GM10248 (cell line): Measurements from ENCODE around the gene SCTR.

ENCODE experiments used
- CTCF ChIA-PET: fragments of 300-600 bp; sonication (Branson Sonifier 250); formaldehyde crosslinking; extraction: SDS; loops from one replicate; lab custom pipeline; 2021; ENCODE audit warnings: antibody characterized with exemption; lab: Yijun Ruan, JAX
- POLR2A ChIA-PET: fragments of 350-650 bp; sonication (Branson Sonifier 250); formaldehyde crosslinking; extraction: SDS; loops from one replicate; lab custom pipeline; 2020; ENCODE audit warnings: antibody characterized with exemption; lab: Yijun Ruan, JAX
- DNase-seq: peaks from one replicate; pipeline ENCODE4 v3.0.0; 2012; ENCODE audit errors: extremely low spot score
- TF ChIP-seq, protein P1 (sequence below): IDR thresholded peaks from 2 replicates; pipeline ENCODE4 v1.5.1; 2012; ENCODE audit warnings: mild to moderate bottlenecking, low read depth; ENCODE audit errors: extremely low read depth, missing control alignments, control extremely low read depth

The SCTR gene

DNA sequence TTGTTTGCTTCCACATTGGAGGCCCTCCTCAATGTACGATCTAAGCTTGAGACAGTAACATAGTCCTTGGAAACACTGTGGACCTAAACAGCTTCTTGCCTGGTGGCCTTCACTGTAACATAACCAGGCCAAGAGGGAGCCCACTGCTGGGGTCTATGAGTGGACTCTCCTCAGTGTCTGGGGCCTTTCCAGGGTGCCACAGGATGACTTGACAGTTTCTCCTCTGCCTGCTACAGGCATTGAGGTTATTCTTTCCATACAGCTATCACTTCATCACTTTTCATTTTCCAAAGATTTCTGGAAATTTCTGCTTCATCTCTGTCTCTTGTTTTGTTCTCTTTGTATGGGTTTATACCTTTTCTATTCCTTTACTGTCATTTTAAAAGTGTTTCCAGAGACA, 11.3 kb downstream of the SCTR start:
- POLR2A ChIA-PET = no interaction called here
- DNase-seq = no peak
- CTCF ChIA-PET = no interaction called here

DNA sequence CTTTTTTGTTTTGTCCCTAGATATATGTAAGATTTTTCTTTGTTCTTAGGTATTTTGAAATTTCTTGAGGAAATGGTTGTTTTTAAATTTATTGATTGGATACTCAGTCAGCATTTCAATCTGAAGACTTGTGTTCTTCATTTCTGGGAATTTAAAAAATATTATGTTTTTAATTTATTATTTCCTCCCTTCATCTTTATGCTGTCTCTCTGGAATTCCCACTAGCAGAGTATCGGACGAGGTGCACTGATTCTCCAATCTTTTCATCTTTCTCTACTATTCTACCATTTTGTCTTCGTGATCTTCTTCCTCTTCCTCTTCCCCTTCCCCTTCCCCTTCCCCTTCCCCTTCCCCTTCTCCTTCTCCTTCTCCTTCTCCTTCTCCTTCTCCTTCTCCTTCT, 12.3 kb downstream of the SCTR start:
- ChIA-PET CTCF (no interaction called here), POLR2A (no interaction called here)
- TF ChIP-seq, protein P1, sequence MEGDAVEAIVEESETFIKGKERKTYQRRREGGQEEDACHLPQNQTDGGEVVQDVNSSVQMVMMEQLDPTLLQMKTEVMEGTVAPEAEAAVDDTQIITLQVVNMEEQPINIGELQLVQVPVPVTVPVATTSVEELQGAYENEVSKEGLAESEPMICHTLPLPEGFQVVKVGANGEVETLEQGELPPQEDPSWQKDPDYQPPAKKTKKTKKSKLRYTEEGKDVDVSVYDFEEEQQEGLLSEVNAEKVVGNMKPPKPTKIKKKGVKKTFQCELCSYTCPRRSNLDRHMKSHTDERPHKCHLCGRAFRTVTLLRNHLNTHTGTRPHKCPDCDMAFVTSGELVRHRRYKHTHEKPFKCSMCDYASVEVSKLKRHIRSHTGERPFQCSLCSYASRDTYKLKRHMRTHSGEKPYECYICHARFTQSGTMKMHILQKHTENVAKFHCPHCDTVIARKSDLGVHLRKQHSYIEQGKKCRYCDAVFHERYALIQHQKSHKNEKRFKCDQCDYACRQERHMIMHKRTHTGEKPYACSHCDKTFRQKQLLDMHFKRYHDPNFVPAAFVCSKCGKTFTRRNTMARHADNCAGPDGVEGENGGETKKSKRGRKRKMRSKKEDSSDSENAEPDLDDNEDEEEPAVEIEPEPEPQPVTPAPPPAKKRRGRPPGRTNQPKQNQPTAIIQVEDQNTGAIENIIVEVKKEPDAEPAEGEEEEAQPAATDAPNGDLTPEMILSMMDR = no peak
- DNase-seq = no peak

More for the DNA sequence above, 11.3 kb downstream of the SCTR start:
- TF ChIP-seq, protein P1 = no peak

DNA sequence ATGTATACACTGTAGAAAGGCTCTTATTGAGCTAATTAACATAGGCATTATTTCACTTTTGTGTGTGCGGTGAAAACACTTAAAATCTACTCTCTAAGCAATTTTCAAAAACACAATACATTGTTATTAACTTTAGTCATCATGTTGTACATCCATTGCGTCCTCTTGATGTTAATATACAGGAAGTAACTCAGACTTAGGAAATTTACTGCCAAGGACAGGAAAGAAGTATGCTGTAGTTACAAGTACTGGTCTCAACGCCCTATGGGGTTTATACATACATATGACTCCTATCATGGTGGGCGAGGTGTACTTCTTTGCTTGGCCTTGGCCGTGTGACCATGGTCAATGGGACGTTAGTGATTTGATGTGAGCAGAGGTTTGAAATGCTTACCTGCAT, 15.5 kb downstream of the SCTR start:
- ChIA-PET POLR2A (no interaction called here), CTCF (interaction anchor here (1.1 kb wide), 1 partner anchor 9 kb away, joined by 5 read pairs; no protein-coding TSS in a partner anchor)
- no peak for DNase-seq
- TF ChIP-seq, protein P1 = no peak

DNA sequence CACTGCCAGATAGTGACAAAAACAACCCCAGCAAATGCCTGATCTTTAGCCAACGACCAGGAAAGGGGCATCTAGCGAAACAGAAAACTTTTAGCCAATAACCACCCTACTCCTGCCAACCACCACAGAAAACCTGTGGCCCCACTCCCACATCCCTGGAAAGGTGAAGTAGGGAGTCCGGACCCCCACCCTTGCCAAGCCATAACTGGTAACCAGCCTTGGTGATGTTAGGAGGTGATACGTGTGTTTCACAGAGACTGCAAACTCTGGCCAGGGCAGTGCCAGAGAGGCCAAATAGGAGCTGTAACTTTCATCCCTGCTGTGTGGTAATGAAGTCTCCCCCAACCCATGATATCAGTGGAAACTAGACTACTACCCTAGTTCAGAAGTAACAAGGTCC, 27.6 kb downstream of the SCTR start:
- no peak for DNase-seq
- ChIA-PET POLR2A (no interaction called here), CTCF (interaction anchor here (0.9 to 1.2 kb wide), 3 partner anchors 10 to 69 kb away, joined by 3 to 5 read pairs (median 3); no protein-coding TSS in a partner anchor)
- TF ChIP-seq, protein P1 = no peak

DNA sequence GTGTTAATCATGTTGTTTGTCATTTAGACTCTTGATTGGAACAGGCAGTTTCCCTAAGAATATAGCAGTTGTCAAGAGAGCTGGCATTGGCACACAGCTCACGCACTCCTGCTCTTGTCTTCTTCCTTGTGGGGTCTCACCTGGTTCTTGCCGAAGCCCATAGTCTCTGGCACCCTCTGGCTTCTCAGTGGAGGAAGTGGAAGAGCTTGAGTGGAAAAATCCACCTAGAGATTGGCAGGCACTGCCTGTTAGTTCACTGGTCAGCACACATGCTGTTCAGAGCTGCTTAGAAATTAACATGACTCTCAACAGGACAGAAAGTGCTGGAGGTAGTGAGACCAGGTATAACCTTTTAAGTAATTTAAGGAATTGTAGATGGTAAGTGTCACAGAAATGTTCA, 28.3 kb downstream of the SCTR start:
- TF ChIP-seq, protein P1 = no peak
- DNase-seq = no peak
- ChIA-PET CTCF (interaction anchor here (0.9 to 2.5 kb wide), 4 partner anchors 9 to 70 kb away, joined by 3 to 7 read pairs (median 4); no protein-coding TSS in a partner anchor), POLR2A (no interaction called here)

DNA sequence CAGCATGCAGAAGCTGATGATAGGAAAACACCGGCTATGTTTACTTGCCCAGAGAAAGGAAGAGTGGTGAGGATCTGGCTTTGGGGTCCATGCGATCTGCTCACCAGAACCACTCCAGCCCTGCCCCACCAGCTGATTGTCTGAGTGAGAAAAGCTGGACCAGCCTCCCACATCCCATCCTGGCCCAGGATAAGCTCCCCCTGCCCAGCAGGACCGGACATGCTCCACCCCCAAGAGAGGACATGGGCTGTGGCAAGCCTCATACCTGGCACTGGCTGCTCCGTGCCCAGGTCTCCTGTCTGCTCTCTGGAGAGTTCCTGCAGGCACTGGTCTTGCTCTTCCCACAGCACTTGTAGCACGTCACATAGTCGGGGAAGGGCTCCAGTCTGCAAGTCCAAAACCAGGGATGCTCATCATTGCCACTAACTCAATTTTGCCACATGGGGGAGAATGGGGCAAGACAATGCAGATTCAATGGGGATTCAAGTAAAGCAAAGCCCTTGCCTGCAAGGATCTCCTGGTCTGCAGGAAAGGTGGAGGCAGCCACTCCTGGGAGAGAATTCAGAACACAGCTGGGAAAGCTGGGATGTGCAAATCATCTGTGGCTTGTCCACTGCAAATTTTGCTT, 30.0 kb downstream of the SCTR start:
- TF ChIP-seq, protein P1 = no peak
- POLR2A ChIA-PET = no interaction called here
- DNase-seq = no peak
- CTCF ChIA-PET = interaction anchor here (1.3 to 2.5 kb wide), 4 partner anchors 8 to 1186 kb away, joined by 3 to 7 read pairs (median 3); no protein-coding TSS in a partner anchor
